Breast epithelium (tissue), 3 donors: ENCODE data around the gene MEIOC.
"Not testable (repeated sequence)": the region's sequence is repeated elsewhere in the genome, so short reads cannot be mapped to it uniquely, and the experiment has no call there.

ENCODE experiments used
- POLR2A ChIP-seq: fragments of 450-650 bp; IDR thresholded peaks from one replicate; pipeline ENCODE4 v1.6.1; 2016; ENCODE audit warnings: antibody characterized with exemption, mild to moderate bottlenecking, moderate library complexity
- POLR2AphosphoS5 ChIP-seq, 3 donors: sonication (generic); formaldehyde crosslinking; IDR thresholded peaks; one replicate each; pipeline ENCODE4 v1.6.1; 2017; ENCODE audit warnings: antibody characterized with exemption in 3 of 3
- TF ChIP-seq, protein P1 (sequence below), 3 donors: fragments of 450-650 bp; IDR thresholded peaks; one replicate each; pipeline ENCODE4 v1.5.1; 2016 to 2017; ENCODE audit warnings: antibody characterized with exemption in 3 of 3, mild to moderate bottlenecking in 3 of 3, moderate library complexity in 3 of 3

DNA sequence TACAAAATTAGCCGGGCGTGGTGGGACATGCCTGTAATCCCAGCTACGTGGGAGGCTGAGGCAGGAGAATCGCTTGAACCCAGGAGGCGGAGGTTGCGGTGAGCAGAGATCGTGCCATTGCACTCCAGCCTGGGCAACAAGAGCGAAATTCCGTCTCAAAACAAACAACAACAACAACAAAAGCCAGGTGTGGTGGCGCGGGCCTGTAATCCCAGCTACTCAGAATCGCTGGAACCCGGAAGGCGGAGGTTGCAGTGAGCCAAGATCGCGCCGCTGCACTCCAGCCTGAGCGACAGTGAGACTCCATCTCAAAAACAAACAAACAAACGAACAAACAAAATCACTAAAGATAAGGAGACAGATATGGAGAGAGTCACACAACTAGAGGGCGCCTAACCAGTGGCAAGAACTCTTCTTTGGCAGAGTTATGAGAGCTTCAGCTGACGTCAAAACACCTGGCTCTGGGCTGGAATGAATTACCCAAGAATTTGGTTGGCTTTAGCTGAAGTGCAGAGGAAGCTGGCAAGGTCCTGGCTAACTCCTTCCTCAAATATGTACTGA is 34.6 kb downstream of the MEIOC start:
- TF ChIP-seq, protein P1, sequence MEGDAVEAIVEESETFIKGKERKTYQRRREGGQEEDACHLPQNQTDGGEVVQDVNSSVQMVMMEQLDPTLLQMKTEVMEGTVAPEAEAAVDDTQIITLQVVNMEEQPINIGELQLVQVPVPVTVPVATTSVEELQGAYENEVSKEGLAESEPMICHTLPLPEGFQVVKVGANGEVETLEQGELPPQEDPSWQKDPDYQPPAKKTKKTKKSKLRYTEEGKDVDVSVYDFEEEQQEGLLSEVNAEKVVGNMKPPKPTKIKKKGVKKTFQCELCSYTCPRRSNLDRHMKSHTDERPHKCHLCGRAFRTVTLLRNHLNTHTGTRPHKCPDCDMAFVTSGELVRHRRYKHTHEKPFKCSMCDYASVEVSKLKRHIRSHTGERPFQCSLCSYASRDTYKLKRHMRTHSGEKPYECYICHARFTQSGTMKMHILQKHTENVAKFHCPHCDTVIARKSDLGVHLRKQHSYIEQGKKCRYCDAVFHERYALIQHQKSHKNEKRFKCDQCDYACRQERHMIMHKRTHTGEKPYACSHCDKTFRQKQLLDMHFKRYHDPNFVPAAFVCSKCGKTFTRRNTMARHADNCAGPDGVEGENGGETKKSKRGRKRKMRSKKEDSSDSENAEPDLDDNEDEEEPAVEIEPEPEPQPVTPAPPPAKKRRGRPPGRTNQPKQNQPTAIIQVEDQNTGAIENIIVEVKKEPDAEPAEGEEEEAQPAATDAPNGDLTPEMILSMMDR (IDR thresholded peaks at IDR 0.05): peak in 1 of 3 donors; percentile 11
- TF ChIP-seq POLR2AphosphoS5 (IDR thresholded peaks at IDR 0.05); POLR2A: not testable (repeated sequence)
